Stimulated activated CD4-positive, alpha-beta T cell treated with anti-CD3 and anti-CD28 coated beads, Interleukin-15, amount 100 ng/mL, for 1 hour (primary cell): ENCODE data around the gene MEMO1.
"Not testable (repeated sequence)": the region's sequence is repeated elsewhere in the genome, so short reads cannot be mapped to it uniquely, and the experiment has no call there.

ENCODE experiments used
- DNase-seq, 2 donors: peaks; one replicate each; pipeline ENCODE4 v3.0.0-alpha.2; 2020; ENCODE audit warnings: low read depth in 1 of 2, low spot score in 1 of 2

MEMO1 gene

DNA sequence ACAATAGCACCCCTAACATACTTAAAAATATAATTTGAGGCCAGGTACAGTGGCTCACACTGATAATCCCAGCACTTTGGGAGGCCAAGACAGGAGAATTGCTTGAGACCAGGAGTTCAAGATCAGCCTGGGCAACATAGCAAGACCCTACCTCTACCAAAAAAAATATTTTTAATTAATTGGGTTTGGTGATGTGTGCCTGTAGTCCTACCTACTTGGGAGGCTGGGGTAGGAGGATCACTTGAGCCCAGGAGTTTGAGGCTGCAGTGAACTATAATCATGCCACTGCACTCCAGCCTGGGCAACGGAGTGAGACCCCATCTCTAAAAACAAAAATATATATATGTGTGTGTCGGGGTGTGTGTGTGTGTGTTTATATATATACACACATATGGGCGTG, 91.3 kb downstream of the MEMO1 start:
- DNase-seq: no peak

DNA sequence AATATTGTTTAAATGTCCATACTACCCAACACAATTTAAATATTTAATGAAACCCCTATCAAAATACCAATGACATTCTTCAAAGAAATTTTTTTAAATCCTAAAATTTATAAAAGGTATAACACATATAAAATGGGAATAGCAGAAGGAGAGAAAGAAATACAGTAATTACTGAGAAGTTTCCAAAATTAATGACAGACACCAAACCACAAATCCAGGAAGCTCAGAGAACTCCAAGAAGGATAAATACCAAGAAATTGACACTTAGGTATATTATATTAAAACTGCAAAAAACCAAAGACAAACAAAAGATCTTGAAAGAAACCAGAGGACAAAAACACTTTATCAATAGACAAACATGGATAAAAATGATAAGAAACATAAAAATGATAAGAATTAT, 101.1 kb downstream of the MEMO1 start:
- DNase-seq: no peak

DNA sequence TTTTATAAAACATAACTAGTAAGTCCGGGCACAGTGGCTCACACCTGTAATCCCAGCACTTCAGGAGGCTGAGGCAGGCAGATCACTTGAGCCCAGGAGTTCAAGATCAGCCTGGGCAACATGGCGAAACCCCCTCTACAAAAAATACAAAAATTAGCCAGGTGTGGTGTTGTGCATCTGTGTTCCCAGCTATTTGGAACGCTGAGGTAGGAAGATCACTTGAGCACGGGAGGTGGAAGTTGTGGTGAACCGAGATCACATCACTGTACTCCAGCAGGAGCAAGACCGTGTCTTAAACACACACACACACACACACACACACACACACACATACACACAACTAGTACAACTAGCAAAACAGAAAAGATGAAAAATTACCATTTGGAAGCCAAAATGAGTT, 103.3 kb downstream of the MEMO1 start:
- not testable (repeated sequence) for DNase-seq

DNA sequence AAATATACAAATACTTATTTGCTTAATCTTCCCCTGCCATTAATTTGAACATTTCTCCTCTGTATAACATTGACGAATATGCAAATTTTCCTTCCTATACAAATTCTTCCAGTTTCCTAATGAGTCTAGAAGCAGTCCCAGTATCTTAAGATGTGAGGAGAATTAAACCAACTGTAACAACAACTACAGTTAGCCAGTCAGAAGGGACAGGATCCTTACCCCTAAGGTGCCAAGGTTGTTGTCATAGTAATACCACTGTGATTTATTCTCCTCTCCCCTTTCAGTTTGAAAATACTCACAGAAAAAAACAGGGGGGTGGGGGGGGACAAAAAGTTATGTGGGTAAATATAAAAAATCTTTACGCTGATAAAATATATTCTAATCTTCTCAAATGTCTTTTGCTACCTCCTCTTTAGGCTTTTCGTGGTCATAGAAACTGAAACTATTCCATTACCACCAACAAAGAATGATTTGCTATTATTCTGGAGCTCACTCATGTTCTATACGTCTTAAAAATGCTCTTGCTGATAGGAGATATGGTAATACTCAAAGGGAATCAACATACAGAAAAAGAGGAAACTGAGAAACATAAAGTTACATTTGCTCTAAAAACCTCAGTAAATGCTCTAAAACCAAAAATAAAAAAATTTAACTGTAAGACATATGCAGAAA, 107.6 kb downstream of the MEMO1 start:
- DNase-seq: no peak

DNA sequence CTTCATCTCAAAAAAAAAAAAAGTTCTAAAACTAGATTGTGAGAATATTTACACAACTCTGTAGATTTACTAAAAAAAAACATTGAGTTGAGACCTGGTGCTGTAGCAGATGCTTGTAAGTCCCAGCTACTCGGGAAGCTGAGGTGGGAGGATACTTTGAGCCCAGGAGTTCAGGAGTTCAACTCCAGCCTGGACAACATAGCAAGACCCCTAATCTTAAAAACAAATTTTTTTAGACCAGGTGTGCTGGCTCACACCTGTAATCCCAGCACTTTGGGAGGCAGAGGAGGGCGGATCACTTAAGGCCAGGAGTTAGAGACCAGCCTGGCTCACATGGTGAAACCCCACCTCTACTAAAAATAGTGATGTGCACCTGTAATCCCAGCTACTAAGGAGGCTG, 108.9 kb downstream of the MEMO1 start:
- no peak for DNase-seq

DNA sequence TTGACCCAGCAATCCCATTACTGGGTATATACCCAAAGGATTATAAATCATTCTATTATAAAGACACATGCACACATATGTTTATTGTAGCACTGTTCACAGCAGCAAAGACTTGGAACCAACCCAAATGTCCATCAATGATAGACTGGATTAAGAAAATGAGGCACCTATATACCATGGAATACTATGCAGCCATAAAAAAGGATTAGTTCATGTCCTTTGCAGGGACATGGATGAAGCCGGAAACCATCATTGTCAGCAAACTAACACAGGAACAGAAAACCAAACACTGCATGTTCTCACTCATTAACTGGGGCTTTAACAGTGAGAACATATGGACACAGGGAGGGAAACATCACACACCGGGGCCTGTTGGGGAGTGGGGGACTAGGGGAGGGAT, 110.7 kb downstream of the MEMO1 start:
- DNase-seq: not testable (repeated sequence)

DNA sequence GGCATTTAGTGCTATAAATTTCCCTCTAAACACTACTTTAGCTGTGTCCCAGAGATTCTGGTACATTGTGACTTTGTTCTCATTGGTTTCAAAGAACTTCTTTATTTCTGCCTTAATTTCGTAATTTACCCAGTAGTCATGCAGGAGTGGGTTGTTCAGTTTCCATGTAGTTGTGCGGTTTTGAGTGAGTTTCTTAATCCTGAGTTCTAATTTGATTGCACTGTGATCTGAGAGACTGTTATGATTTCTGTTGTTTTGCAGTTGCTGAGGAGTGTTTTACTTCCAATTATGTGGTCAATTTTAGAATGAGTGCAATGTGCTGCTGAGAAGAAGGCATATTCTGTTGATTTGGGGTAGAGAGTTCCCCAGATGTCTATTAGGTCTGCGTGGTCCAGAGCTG, 112.5 kb downstream of the MEMO1 start:
- DNase-seq: not testable (repeated sequence)

DNA sequence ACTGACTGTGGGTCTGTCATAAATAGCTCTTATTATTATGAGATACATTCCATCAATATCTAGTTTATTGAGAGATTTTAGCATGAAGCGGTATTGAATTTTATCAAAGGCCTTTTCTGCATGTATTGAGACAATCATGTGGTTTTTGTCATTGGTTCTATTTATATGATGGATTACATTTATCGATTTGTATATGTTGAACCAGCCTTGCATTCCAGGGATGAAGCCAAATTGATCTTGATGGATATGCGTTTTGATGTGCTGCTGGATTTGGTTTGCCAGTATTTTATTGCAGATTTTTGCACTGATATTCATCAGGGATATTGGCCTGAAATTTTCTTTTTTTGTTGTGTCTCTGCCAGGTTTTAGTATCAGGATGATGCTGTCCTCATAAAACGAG, 113.5 kb downstream of the MEMO1 start:
- not testable (repeated sequence) for DNase-seq

DNA sequence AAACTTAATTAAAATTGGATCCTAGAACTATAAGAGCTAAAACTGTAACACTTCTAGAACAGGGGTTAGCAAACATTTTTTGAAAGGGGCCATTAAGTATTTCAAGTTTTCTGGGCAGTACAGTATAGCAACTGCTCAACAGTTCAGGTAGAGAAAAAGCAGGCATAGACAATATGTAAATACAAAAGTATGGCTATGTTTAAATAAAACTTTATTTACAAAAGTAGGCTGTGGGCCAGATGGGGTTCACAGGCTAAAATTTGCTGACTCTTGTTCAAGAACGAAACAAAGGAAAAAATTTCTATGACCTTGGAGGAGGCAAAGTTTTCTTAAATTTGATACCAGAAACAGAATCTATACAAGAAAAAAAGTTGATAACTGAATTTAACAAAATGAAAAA, 114.5 kb downstream of the MEMO1 start:
- DNase-seq: no peak

DNA sequence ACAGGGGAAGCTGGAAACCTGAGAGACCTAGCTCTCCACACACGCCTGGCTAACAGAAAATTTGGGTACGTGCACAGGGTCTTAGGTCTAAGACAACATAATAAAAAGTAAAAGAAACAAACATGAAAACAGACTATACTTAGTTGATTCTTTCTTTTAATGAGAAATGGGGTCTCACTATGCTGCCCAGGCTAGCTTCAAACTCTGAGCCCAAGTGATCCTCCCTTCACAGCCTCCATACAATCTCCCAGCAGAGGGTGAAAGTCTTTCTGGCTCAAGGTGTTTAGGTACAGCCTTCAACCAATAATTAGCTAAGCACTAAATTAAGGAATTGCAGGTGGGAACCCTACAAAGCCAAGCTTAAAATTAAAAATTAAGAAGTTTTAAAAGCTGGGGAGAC, 116.2 kb downstream of the MEMO1 start:
- no peak for DNase-seq

DNA sequence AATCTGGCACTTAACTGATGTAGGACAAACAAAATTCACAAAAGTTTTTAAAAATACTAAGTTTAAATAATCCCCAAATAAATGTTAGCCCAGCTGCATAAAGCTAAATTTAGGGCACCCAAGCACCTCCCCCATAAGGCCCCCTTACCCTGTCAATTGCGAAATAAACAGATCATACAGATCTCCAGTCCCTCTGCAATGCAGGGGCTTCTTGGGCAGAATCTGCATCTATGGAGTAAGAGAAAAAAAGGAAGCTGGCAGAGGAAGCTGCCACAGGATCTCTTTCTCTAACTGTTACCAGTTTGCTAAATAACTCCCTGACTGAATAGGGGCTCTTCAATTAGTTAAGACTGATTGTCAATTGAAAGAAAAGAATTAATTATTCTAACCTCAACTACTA, 117.7 kb downstream of the MEMO1 start:
- no peak for DNase-seq

DNA sequence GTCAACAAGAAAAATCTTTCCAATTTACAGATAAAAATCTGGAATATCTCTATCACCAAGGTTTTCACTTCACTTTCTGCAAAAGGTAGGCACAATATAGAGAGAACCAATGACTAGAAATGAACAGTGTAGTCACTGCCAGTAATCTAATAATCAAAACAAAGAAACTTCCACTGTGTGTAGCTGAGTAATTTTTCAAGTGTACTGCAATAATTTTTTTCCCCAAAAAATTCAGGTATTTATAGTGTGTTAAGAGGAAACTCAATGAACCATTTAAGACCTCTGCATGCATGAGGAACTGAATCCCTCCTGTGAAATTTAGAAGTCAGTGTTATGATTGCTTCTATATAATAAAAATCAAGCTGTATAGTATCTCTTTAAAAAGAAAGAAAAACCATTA, 121.8 kb downstream of the MEMO1 start:
- no peak for DNase-seq

DNA sequence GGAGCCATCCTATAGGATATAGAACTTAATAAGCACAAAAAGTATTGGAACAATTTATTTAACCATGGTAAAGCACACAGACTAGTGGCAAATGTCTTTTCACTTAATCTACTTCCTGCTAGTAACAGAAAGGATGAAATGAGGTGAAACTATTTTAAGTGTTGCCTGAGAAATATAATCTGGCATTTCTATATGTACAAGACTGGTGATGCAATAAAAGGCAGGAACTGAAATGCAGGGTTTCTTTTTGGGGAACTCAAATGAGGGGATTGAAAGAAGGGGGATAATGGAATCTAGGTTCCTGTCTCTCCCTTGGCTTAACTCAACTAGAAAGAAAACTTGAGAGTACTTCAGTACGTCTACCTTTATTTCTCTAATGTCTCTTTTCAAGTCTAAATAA, 122.3 kb downstream of the MEMO1 start:
- no peak for DNase-seq

DNA sequence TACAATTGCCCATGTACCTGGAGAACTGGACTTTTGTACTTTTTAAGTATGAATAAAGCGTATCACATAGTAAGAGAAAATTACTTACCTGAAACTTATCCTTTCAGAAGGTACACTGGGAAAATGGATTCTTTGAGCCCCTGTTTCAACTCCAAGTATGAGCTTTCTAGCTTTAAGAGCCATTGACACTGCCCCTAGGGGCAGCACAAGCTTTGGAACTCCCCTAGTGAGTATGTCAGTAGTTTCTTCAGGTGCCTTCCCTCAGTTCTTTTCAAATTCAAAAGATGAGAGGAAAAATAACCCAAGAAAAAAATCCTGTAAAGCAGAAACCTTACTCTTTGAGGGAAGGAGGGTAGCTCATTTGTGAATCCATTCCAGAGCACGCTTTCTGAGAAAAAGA, 124.1 kb downstream of the MEMO1 start:
- no peak for DNase-seq

DNA sequence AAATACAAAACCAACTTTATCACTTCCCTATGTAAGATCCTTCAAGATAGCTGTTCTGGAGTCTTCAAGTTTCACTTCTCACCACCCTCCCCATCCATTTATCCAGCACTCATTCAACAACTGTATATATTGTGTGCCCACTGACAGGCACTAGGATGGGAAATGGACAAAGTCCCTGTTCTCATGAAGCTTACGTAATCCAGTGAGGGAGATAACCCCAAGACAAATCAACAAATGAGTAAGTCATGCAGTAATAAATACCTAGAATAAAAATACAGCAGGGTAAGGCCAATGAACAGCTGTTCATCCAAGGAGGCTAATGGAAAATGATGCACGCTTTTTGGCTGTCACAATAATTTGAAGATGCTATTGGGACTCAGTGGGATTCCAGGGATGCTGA, 133.8 kb downstream of the MEMO1 start:
- no peak for DNase-seq

DNA sequence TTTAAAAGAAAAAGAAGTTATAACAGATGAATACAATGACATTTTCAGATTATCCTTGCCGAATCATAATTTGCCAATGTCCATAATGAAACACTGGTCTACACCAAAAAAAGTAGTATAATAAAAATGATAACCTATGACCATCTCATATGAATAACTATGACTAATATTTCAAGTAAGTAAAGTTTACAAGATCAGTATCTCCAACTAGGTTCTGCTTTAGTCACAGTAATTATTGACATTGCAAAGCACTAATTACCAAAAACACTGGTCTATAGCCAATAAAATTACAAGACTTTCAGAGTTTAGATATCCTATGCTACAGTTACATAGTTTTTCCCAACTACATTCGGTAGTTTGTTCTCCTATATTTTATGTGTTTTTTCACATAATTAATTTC, 136.7 kb downstream of the MEMO1 start:
- DNase-seq: no peak

DNA sequence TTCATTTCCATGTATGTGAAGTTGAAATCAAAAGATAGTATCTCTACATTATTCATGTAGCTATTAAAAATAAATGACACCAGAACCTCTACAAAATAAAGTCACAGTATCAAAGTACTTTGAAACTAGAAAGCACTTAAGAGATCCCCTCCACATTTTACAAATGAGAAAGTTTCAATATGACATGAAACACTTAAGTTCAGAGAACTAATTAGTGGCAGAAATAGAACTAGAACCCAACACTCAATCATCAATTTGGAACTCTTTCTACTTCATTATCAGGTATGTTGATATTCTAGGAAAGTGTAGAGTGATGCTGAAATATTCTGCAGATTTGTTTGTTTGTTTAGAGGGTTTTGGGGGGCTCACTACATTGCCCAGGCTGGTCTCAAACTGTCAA, 145.6 kb downstream of the MEMO1 start:
- DNase-seq: no peak

DNA sequence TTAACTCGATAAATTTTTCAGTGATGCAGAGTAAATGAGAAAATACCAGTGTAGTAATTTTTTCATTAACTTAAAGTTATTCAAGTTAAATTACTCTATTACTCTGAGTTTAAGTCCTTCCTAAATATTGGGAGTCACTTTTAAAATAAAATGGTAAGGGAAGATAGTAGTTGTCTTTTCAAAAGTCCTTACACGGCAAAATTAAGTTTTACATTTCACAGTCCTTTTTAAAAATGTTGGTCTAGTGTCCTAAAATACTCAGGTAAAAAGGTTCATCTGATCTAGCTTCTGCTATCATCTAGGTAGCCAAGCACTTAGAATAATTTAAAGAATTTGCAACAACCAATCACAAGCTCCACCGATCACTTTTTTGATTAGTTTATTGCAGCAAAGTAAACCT, 146.9 kb downstream of the MEMO1 start:
- no peak for DNase-seq

DNA sequence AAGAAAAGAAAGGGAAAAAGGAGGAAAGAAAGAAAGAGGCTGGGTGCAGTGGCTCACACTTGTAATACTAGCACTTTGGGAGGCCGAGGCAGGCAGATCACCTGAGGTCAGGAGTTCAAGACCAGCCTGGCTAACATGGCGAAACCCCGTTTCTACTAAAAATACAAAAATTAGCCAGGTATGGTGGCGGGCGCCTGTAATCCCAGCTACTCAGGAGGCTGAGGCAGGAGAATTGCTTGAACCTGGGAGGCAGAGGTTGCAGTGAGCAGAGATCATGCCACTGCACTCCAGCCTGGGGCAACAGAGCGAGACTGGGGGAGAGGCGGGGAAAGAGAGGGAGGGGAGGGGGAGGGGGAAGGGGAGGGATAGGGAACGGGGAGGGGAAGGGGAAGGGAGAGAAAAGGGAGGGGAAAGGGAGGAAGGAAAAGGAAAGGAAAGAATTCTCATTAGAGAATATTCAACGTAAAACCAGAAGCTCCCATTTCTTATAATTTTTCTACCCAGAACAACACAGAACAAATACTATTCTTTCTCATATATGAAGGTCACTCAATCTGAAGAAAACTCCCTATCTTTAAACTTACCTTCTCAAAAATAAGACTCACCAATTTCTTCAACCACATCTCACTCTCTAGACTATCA, 147.7 kb downstream of the MEMO1 start:
- DNase-seq: not testable (repeated sequence)

DNA sequence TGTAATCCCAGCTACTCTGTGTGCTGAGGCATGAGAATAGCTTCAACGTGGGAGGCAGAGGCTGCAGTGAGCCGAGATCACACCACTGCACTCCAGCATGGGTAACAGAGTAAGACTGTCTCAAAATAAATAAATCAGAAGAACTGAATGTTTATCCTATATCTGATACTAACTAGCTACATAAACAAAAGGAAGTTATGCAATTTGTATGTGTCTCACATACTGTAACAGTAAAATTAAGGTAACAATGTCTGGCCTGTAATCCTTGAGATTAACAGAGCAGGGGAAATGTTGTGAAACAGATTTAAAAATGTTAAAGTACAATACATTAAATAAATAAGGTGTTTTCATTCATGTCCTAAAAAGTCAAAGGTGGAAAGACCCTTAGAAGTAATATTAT, 150.8 kb downstream of the MEMO1 start:
- DNase-seq: no peak

DNA sequence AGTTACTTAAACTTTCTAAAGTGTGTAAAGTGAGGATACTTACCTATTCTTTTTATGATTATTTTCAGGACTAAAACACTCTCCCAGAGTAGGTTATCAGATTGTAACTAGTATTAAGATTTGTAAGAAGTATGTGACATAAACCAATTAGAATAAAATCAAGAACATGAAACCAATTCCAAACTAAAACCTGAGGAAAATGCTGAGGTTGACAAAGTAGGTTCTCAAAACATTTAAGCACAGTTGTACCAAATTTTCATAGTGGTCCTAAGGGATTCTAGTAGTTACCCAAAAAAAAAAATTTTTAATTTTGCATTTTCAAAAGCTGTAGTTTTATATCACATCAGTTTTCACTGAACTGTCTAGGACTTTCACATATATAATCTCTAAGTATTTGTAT, 157.3 kb downstream of the MEMO1 start:
- DNase-seq: no peak

DNA sequence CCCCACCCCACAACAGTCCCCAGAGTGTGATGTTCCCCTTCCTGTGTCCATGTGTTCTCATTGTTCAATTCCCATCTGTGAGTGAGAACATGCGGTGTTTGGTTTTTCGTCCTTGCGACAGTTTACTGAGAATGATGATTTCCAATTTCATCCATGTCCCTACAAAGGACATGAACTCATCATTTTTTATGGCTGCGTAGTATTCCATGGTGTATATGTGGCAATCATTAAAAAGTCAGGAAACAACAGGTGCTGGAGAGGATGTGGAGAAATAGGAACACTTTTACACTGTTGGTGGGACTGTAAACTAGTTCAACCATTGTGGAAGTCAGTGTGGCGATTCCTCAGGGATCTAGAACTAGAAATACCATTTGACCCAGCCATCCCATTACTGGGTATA, 168.7 kb downstream of the MEMO1 start:
- DNase-seq: not testable (repeated sequence)

DNA sequence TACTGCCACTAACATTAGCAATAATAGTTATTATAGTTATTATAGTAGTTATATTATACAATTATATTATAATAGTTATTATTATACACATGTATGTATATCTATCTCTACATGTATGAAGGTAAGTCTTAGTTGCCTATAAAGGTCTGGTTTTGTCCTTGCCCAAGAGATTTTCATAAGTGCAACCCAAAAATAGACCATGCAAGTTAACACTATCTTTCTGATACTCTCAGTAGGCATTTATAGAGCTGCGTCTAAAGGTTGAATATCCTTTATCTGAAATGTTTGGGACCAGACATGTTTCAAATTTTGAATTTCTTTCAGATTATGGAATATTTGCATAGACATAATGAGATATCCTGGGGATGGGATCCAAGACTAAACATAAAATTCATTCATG, 175.4 kb downstream of the MEMO1 start:
- no peak for DNase-seq
